Thoracic aorta (tissue), 2 donors: ENCODE data around the gene XRRA1. TPM values are rescaled to one million over a fixed set of nuclear protein-coding genes. Genes with fewer than 3 reads are reported as not detected.
"Not testable (repeated sequence)": the region's sequence is repeated elsewhere in the genome, so short reads cannot be mapped to it uniquely, and the experiment has no call there.

Source experiments
- ATAC-seq: fragments of 150-250 bp; one replicate; pipeline ENCODE4 v1.8.0; 2017; ENCODE audit warnings: low read depth; ENCODE audit not compliant: insufficient number of reproducible peaks, low FRiP score
- DNase-seq: peaks from one replicate; pipeline ENCODE4 v3.0.0-alpha.2; 2020; ENCODE audit warnings: low spot score
- H3K27ac ChIP-seq, 2 donors: fragments of 200-600 bp; sonication (generic); 1 replicate in 1 of 2; 2 replicates in 1 of 2; pipeline ENCODE4 v1.5.1; 2016; ENCODE audit warnings: mild to moderate bottlenecking in 2 of 2, moderate library complexity in 2 of 2
- H3K27me3 ChIP-seq: fragments of 200-600 bp; sonication (generic); replicated peaks from 2 replicates; pipeline ENCODE4 v1.6.0; 2016; ENCODE audit warnings: mild to moderate bottlenecking; ENCODE audit not compliant: insufficient read depth
- H3K36me3 ChIP-seq: fragments of 200-600 bp; sonication (generic); one replicate; pipeline ENCODE4 v1.5.1; 2016
- H3K4me1 ChIP-seq, 2 donors: fragments of 200-600 bp; sonication (generic); 1 replicate in 1 of 2; 2 replicates in 1 of 2; pipeline versions ENCODE4 v1.5.1 to v1.6.0; 2016; ENCODE audit warnings: low read depth in 2 of 2, mild to moderate bottlenecking in 1 of 2; ENCODE audit not compliant: control insufficient read depth in 1 of 2
- H3K4me3 ChIP-seq: fragments of 200-600 bp; sonication (generic); 2 replicates; pipeline ENCODE4 v1.5.1; 2016; ENCODE audit warnings: mild to moderate bottlenecking
- H3K9me3 ChIP-seq: fragments of 200-600 bp; sonication (generic); 2 replicates; pipeline ENCODE4 v1.5.1; 2016
- total RNA-seq, 2 donors: library from RNA; depleted of rRNA; stranded (reverse); fragments of >200 nt; gene quantifications; one replicate each; pipeline versions ENCODE4 v1.1.0 to v1.2.3, GENCODE V29; 2016
- TF ChIP-seq, protein P1 (sequence below): fragments of 200-600 bp; sonication (generic); IDR thresholded peaks from one replicate; pipeline ENCODE4 v1.5.1; 2019; ENCODE audit warnings: antibody characterized with exemption

The XRRA1 gene
- total RNA-seq, 2 donors from 2014 or later: 13.1 to 106 TPM

DNA sequence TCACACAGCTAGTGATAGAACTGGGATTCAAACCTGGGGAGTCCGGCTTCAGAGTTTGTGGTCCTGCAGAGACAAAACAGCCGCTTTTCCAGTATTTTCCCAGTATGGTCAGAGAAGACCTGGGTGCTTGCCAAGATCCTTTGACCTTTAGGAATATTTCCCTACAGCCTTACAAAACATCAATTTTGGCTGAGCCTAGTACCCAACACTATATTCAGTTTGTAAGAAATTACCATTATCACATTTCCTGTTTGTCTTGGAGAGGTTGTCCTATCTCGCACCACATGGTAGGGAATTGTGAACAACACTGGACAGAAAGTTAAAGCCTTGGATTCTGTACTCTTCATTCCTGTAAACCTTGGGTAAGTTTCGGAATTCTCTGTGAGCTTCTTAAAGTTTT lies 29.1 kb upstream of the XRRA1 start:
- no peaks in the 10 kb centered on the region for H3K9me3 ChIP-seq
- no peaks in the 10 kb centered on the region for H3K27me3 ChIP-seq
- DNase-seq (no peak), ATAC-seq (no peak)
- H3K4me1 ChIP-seq: no peaks in the 10 kb centered on the region
- H3K36me3 ChIP-seq: peaks cover 18% of the 10 kb centered on the region
- H3K27ac ChIP-seq: no peak overlapping the region
- TF ChIP-seq, protein P1, sequence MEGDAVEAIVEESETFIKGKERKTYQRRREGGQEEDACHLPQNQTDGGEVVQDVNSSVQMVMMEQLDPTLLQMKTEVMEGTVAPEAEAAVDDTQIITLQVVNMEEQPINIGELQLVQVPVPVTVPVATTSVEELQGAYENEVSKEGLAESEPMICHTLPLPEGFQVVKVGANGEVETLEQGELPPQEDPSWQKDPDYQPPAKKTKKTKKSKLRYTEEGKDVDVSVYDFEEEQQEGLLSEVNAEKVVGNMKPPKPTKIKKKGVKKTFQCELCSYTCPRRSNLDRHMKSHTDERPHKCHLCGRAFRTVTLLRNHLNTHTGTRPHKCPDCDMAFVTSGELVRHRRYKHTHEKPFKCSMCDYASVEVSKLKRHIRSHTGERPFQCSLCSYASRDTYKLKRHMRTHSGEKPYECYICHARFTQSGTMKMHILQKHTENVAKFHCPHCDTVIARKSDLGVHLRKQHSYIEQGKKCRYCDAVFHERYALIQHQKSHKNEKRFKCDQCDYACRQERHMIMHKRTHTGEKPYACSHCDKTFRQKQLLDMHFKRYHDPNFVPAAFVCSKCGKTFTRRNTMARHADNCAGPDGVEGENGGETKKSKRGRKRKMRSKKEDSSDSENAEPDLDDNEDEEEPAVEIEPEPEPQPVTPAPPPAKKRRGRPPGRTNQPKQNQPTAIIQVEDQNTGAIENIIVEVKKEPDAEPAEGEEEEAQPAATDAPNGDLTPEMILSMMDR: no peak
- H3K4me3 ChIP-seq: no peak overlapping the region

DNA sequence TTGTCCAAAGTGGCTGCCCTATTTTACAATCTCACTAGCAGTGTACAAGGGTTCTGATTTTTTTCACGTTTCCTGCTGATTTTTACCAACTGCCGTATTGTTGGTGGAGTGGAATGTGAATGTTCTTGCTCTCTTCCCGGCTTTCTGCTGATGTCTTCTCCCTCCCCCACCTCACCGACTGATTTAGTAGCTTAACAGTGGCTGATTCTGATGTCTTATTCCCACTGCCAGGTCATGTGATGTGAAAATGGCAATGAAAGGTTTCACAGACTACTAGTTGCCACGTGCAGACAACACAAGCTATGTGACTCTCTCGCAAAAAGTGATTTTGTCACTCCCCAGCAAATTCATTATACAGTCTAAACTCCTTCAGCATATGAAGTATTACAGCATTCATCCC lies 22.5 kb upstream of the XRRA1 start:
- DNase-seq (no peak), ATAC-seq (no peak)
- Histone ChIP-seq H3K27me3 (no peaks in the 10 kb centered on the region), H3K36me3 (peaks cover 40% of the 10 kb centered on the region), H3K27ac (no peak overlapping the region), H3K4me1 (no peaks in the 10 kb centered on the region), H3K4me3 (no peak overlapping the region), H3K9me3 (no peaks in the 10 kb centered on the region)
- TF ChIP-seq, protein P1: no peak

DNA sequence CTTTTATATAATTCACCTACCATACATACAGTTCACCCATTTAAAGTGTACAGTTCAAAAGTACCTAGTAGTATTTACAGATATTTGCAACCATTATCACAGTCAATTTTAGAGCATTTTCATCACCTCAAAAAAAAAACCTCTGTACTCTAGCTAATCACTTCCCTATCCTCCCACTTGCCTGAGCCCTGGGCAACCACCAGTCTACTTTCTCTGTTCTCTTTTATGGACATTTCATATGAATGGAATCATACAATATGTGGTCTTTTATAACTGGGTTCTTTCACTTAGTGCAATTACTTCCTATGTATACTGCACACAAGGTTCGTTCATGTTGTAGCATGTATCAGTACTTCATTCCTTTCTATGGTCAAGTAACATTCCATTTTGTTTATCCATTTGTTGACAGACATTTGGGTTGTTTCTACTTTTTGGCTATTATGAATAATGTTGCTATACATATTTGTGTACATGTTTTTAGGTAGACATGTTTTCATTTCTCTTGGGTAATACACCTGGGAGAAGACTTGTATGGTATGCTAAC lies 22.0 kb upstream of the XRRA1 start:
- Histone ChIP-seq H3K27ac (no peak overlapping the region), H3K36me3 (peaks cover 37% of the 10 kb centered on the region), H3K4me3 (no peak overlapping the region), H3K27me3 (no peaks in the 10 kb centered on the region), H3K9me3 (no peaks in the 10 kb centered on the region), H3K4me1 (no peaks in the 10 kb centered on the region)
- TF ChIP-seq, protein P1: no peak
- DNase-seq (no peak), ATAC-seq (no peak)

DNA sequence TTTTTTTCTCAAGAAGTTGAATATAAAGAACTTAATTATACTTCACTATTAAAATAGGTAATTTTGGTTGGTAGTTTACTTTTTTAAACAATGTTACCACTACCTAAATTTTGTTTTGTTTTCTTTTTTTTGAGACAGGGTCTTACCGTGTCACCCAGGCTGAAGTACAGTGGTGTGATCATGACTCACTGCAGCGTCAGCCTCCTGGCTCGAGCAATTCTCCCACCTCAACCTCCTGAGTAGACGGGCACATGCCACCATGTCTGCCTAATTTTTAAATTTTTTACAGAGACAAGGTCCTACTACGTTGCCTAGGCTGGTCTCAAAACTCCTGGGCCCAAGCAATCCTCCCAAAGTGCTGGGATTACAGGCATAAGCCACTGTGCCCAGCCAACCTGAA lies 17.8 kb upstream of the XRRA1 start:
- Histone ChIP-seq H3K27me3 (no peaks in the 10 kb centered on the region), H3K36me3 (peaks cover 16% of the 10 kb centered on the region), H3K9me3 (no peaks in the 10 kb centered on the region), H3K27ac (no peak overlapping the region), H3K4me1 (peaks cover 0 to 10% of the 10 kb centered on the region in 2 donors), H3K4me3 (no peak overlapping the region)
- TF ChIP-seq, protein P1: no peak
- DNase-seq (no peak), ATAC-seq (no peak)

DNA sequence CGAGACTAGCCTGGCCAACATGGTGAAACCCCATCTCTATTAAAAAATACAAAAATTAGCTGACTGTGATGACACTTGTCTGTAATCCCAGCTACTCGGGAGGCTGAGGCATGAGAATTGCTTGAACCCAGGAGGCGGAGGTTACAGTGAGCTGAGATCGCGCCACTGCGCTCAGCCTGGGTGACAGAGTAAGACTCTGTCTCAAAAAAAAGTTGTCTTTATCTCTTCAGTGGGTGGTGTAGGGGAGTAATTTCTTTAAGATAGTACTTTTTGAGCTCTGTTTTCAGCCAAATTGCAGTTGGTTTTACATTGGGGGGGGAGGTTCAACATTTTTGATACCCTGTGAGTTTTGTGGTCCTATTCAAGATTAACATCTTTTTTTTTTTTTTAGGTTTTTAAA lies 11.2 kb upstream of the XRRA1 start:
- peaks cover 15 to 64% of the 10 kb centered on the region in 2 donors for H3K4me1 ChIP-seq
- H3K27ac ChIP-seq, H3K27me3 ChIP-seq, ATAC-seq, H3K4me3 ChIP-seq, H3K9me3 ChIP-seq, DNase-seq, H3K36me3 ChIP-seq: not testable (repeated sequence)

DNA sequence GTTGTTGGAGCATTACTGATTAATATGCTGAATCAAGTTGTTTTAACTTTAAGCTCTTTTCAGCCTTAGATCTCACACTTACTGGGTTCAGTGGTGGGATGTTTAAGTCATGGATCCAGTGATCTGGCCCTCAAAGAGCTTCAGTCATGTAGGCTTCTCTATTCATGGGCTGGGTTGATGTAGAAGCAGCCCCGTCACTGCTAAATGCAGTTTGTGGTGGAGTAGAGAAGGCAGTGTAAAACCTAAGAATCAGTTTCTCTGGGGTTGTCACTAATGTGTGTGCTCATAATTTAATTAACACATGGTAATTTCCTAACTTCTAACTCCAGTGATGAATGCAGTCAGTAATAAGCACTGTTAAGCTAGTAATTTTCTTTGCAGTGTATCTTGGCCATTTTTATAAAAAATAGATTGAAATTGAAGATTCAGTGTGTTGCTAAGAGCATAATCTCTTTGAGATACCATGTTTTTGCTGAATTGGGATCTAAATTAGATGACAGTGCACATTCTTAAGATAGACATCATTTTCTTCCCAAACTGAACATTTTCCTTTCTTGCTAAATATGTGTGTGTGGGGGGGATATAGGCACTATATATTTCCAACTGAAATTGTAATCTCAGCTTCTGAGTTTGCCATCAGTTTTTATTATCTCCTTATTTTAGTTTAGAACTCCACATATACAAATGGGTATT lies 9.2 kb upstream of the XRRA1 start:
- Histone ChIP-seq H3K36me3 (no peaks in the 10 kb centered on the region), H3K27me3 (no peaks in the 10 kb centered on the region), H3K4me3 (no peak overlapping the region), H3K4me1 (peaks cover 15 to 63% of the 10 kb centered on the region in 2 donors), H3K27ac (no peak overlapping the region), H3K9me3 (no peaks in the 10 kb centered on the region)
- ATAC-seq (no peak), DNase-seq (no peak)
- TF ChIP-seq, protein P1: no peak
